Limb (tissue), 2 donors: Measurements from ENCODE around the gene KPNA6.
"Not testable (repeated sequence)": the region's sequence is repeated elsewhere in the genome, so short reads cannot be mapped to it uniquely, and the experiment has no call there.

Experiments
- DNase-seq, 2 donors: peaks; one replicate each; pipeline ENCODE4 v3.0.0-alpha.2; 2016; ENCODE audit errors: extremely low spot score in 2 of 2

KPNA6 gene

GRCh38 chr1:32107742-32108661, at the start of gene KPNA6:
Gene KPNA6 (plus strand): TSS chr1:32108056. CDS start chr1:32108131, 75 bp downstream.
- peak; percentile 95 for DNase-seq

GRCh38 chr1:32060914-32061313, 46.9 kb upstream of the KPNA6 start:
- DNase-seq, result no peak

- no peak for DNase-seq
These were observed 45.0 kb upstream of the KPNA6 start for GRCh38 chr1:32062867-32063230.

GRCh38 chr1:32063261-32063681, 44.6 kb upstream of the KPNA6 start:
- peak; percentile 50 to 78 for DNase-seq

GRCh38 chr1:32065613-32066488, 42.0 kb upstream of the KPNA6 start:
- DNase-seq, result not testable (repeated sequence)

GRCh38 chr1:32066489-32066873, 41.4 kb upstream of the KPNA6 start:
- DNase-seq, result peak in 1 of 2 donors; percentile 14

- DNase-seq, result no peak
These were observed 38.8 kb upstream of the KPNA6 start for GRCh38 chr1:32068957-32069588.

- DNase-seq, result no peak
These were observed 35.9 kb upstream of the KPNA6 start for GRCh38 chr1:32071758-32072621.

- peak; percentile 97 to 98 for DNase-seq
These were observed 35.1 kb upstream of the KPNA6 start, which contains the start of gene TMEM39B for GRCh38 chr1:32072622-32073298. Gene TMEM39B (plus strand): TSS chr1:32072939. CDS start chr1:32073048, 109 bp downstream.

- DNase-seq, result peak; percentile 93 to 97
These were observed 34.3 kb upstream of the KPNA6 start for GRCh38 chr1:32073299-32074229.

- DNase-seq, result no peak
These were observed 33.0 kb upstream of the KPNA6 start for GRCh38 chr1:32074841-32075240.

GRCh38 chr1:32077451-32077850, 30.4 kb upstream of the KPNA6 start:
- DNase-seq, result no peak

GRCh38 chr1:32082022-32082421, 25.8 kb upstream of the KPNA6 start:
- no peak for DNase-seq

- DNase-seq, result not testable (repeated sequence)
These were observed 21.5 kb upstream of the KPNA6 start for GRCh38 chr1:32086381-32086780.

GRCh38 chr1:32091176-32091575, 16.7 kb upstream of the KPNA6 start:
- DNase-seq, result no peak

GRCh38 chr1:32091591-32091990, 16.3 kb upstream of the KPNA6 start:
- no peak for DNase-seq

GRCh38 chr1:32094746-32095521, 12.9 kb upstream of the KPNA6 start:
- DNase-seq, result no peak

- DNase-seq, result no peak
These were observed 8.4 kb upstream of the KPNA6 start for GRCh38 chr1:32099426-32099825.
